H4 (cell line): ENCODE measurements around the gene FUCA2. TPM values are rescaled to one million over a fixed set of nuclear protein-coding genes. Genes with fewer than 3 reads are reported as not detected.

Experiments used
- total RNA-seq: library from RNA; depleted of rRNA; stranded (reverse); fragments of >200 nt; shearing (Covaris generic); gene quantifications from 2 replicates; pipeline ENCODE4 v1.2.3, GENCODE V29; 2014; rRNA removed

Gene FUCA2
- total RNA-seq, 1 experiment from 2014 or later = 72.8 TPM

Other genes with a start within 250 kb of the FUCA2 start
- gene ADAT2, start 61.0 kb downstream of the FUCA2 start, total RNA-seq = 1.7 and 4.5 TPM in 2 replicates
- gene PEX3, start 60.9 kb downstream of the FUCA2 start, total RNA-seq = 6.9 and 14.9 TPM in 2 replicates
- gene PHACTR2, start 166.2 kb upstream of the FUCA2 start, total RNA-seq = 22.4 and 24.4 TPM in 2 replicates